NCI-H2107 treated with DMSO at 0.1 percent for 48 hours (cell line): ENCODE results near the gene CROCC.
A peak's percentile ranks its signal among the peaks of the same experiment; 100 is the strongest.
"Not testable (repeated sequence)": the region's sequence is repeated elsewhere in the genome, so short reads cannot be mapped to it uniquely, and the experiment has no call there.

Experiments
- DNase-seq: peaks from one replicate; lab custom pipeline; 2025; ENCODE audit not compliant: unreplicated experiment; lab: John Stamatoyannopoulos, UW

The CROCC gene

GRCh38 chr1:16914928-16915626 is 6.7 kb upstream of the CROCC start:
- not testable (repeated sequence) for DNase-seq

- no peak for DNase-seq
Observed at GRCh38 chr1:16915627-16915973, 6.1 kb upstream of the CROCC start.

- DNase-seq, result not testable (repeated sequence)
Observed at GRCh38 chr1:16916036-16916880, 5.5 kb upstream of the CROCC start.

GRCh38 chr1:16918371-16918770 is 3.4 kb upstream of the CROCC start:
- no peak for DNase-seq

GRCh38 chr1:16918936-16919665 is 2.6 kb upstream of the CROCC start:
- DNase-seq, result not testable (repeated sequence)

- no peak for DNase-seq
Observed at GRCh38 chr1:16920951-16921350, 780 bp upstream of the CROCC start.

GRCh38 chr1:16922466-16922865 is 735 bp downstream of the CROCC start:
- no peak for DNase-seq

- DNase-seq, result peak; percentile 21
Observed at GRCh38 chr1:16922885-16923431, 1.2 kb downstream of the CROCC start.

GRCh38 chr1:16924216-16924918 is 2.6 kb downstream of the CROCC start:
- DNase-seq, result no peak

- no peak for DNase-seq
Observed at GRCh38 chr1:16924919-16925477, 3.3 kb downstream of the CROCC start.

- no peak for DNase-seq
Observed at GRCh38 chr1:16925635-16926490, 4.1 kb downstream of the CROCC start.

- peak; percentile 86 for DNase-seq
Observed at GRCh38 chr1:16926491-16927073, 4.9 kb downstream of the CROCC start.

- no peak for DNase-seq
Observed at GRCh38 chr1:16927256-16927655, 5.5 kb downstream of the CROCC start.

GRCh38 chr1:16927711-16928485 is 6.2 kb downstream of the CROCC start:
- no peak for DNase-seq

GRCh38 chr1:16929146-16930041 is 7.7 kb downstream of the CROCC start:
- DNase-seq, result peak; percentile 63

- DNase-seq, result not testable (repeated sequence)
Observed at GRCh38 chr1:16931206-16931934, 9.6 kb downstream of the CROCC start.

- DNase-seq, result not testable (repeated sequence)
Observed at GRCh38 chr1:16933945-16934344, 12.2 kb downstream of the CROCC start.
